Panc1 (cell line): Measurements from ENCODE around the gene CLCN6. TPM values are rescaled to one million over a fixed set of nuclear protein-coding genes. Genes with fewer than 3 reads are reported as not detected.

Experiments used
- ATAC-seq: fragments of 200-7000 bp; cut with Tn5 transposase; 2 replicates; pipeline ENCODE4 v1.9.1; 2020; ENCODE audit warnings: mild to moderate bottlenecking, moderate library complexity
- BruUV-seq: library from RNA; stranded (reverse); fragments of 400-500 nt; replicated peaks from 2 replicates; lab custom pipeline; 2021; lab: Mats Ljungman, UMichigan
- CTCF ChIA-PET: fragments of 300-600 bp; sonication (Branson Sonifier 250); formaldehyde crosslinking; loops from one replicate; lab custom pipeline; 2022; ENCODE audit warnings: antibody characterized with exemption; lab: Charles Lee
- POLR2A ChIA-PET: fragments of 300-600 bp; sonication (Branson Sonifier 250); formaldehyde crosslinking; loops from one replicate; lab custom pipeline; 2022; ENCODE audit warnings: antibody characterized with exemption; lab: Charles Lee
- DNase-seq: peaks from one replicate; pipeline ENCODE4 v3.0.0-alpha.2; 2010; ENCODE audit warnings: low read depth, low spot score
- H3K27ac ChIP-seq: 2 replicates; pipeline ENCODE4 v1.5.1; 2011; ENCODE audit warnings: mild to moderate bottlenecking, low read length, inconsistent platforms
- H3K27me3 ChIP-seq: fragments of 200-500 bp; sonication (Bioruptor generic); 2 replicates; pipeline ENCODE4 v1.6.0; 2014; ENCODE audit warnings: low read length, inconsistent platforms; ENCODE audit not compliant: control insufficient read depth, insufficient read depth
- H3K36me3 ChIP-seq: fragments of 200-500 bp; sonication (Bioruptor generic); 2 replicates; pipeline ENCODE4 v1.5.1; 2014; ENCODE audit warnings: inconsistent platforms, mild to moderate bottlenecking, low read length, moderate library complexity; ENCODE audit not compliant: control insufficient read depth, insufficient read depth
- H3K4me1 ChIP-seq: 2 replicates; pipeline ENCODE4 v1.5.1; 2011; ENCODE audit warnings: inconsistent platforms, mild to moderate bottlenecking, low read length, moderate library complexity; ENCODE audit not compliant: control insufficient read depth, insufficient read depth
- H3K4me3 ChIP-seq, 2 experiments: 2 replicates each; pipeline ENCODE4 v1.5.1; 2011 to 2012; ENCODE audit warnings: low read depth in 2 of 2, low read length in 2 of 2, mild to moderate bottlenecking in 2 of 2, inconsistent platforms in 1 of 2, moderate library complexity in 1 of 2
- H3K9me3 ChIP-seq: fragments of 200-500 bp; sonication (Bioruptor generic); 2 replicates; pipeline ENCODE4 v1.5.1; 2014; ENCODE audit warnings: low read depth, mild to moderate bottlenecking, inconsistent platforms, low read length, moderate library complexity; ENCODE audit not compliant: control insufficient read depth, insufficient read depth
- POLR2AphosphoS5 ChIP-seq: IDR thresholded peaks from 2 replicates; pipeline ENCODE4 v1.6.1; 2012; ENCODE audit warnings: mild to moderate bottlenecking, low read depth, low read length, moderate library complexity
- SIN3A ChIP-seq: IDR thresholded peaks from 2 replicates; pipeline ENCODE4 v1.6.1; 2012; ENCODE audit warnings: low read depth, mild to moderate bottlenecking, low read length, moderate library complexity, borderline replicate concordance; ENCODE audit not compliant: insufficient read depth
- TCF7L2 ChIP-seq: IDR thresholded peaks from 2 replicates; pipeline ENCODE4 v1.6.1; 2011; ENCODE audit warnings: mild to moderate bottlenecking, low read depth, low read length, inconsistent platforms
- in situ Hi-C: cut with HindIII; loops from 2 replicates; pipeline ENCODE4 v1.10.0; 2016; ENCODE audit warnings: low sequenced_read_pairs, low pct_unique_long_range_greater_than_20kb
- intact Hi-C: fragments of 100-400 bp; cut with micrococcal nuclease; formaldehyde crosslinking; loops from one replicate; pipeline ENCODE4 v1.10.0; 2022; ENCODE audit not compliant: unreplicated experiment
- total RNA-seq: library from RNA; stranded (reverse); gene quantifications from one replicate; pipeline ENCODE4 v1.2.1, GENCODE V29; 2021; ENCODE audit not compliant: unreplicated experiment
- TF ChIP-seq, protein P1 (sequence below): fragments of 450-650 bp; IDR thresholded peaks from 2 replicates; pipeline ENCODE4 v1.5.1; 2017; ENCODE audit warnings: mild to moderate bottlenecking
- TF ChIP-seq, protein P2 (sequence below), 2 experiments: IDR thresholded peaks; 2 replicates each; pipeline ENCODE4 v1.6.1; 2011 to 2012; ENCODE audit warnings: low read depth in 2 of 2, control low read depth in 1 of 2, low read length in 1 of 2, mild to moderate bottlenecking in 1 of 2, moderate library complexity in 1 of 2; ENCODE audit not compliant: insufficient read depth in 1 of 2

The CLCN6 gene
- total RNA-seq, 1 experiment from 2014 or later, result 23.6 TPM

DNA sequence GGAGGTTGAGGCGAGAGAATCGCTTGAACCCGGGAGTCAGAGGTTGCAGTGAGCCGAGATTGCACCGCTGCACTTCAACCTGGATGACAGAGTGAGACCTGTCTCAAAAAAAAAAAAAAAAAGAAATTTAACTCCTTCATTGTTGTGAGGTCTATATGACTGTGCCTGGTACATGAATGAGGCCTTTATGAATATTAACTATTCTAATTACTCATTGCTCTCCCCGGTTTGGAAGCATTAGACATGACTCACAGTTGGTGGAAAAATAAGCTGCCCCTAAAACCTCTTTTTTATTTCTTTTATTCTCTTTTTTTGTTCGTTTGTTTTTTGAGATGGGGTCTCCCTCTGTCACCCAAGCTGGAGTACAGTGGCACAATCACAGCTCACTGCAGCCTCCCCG, 49.4 kb downstream of the CLCN6 start:
- CTCF ChIA-PET, result no interaction called here
- BruUV-seq, result no TSS peak
- Histone ChIP-seq H3K27me3 (peaks cover 17% of the 10 kb centered on the region), H3K36me3 (no peaks in the 10 kb centered on the region), H3K4me1 (peaks cover 6% of the 10 kb centered on the region; the same call in 1 of the 2 replicates), H3K9me3 (no peaks in the 10 kb centered on the region), H3K27ac (no peak overlapping the region), H3K4me3 (no peak overlapping the region)
- POLR2A ChIA-PET, result interaction anchor here (0.7 kb wide), 1 partner anchor 73 kb away, joined by 3 read pairs; no protein-coding TSS in a partner anchor
- ATAC-seq (no peak), DNase-seq (no peak)
- intact Hi-C loops (no loop called here), in situ Hi-C loops (no loop called here)
- no peak for TF ChIP-seq TCF7L2
- TF ChIP-seq POLR2AphosphoS5, result no peak
- TF ChIP-seq, protein P1, sequence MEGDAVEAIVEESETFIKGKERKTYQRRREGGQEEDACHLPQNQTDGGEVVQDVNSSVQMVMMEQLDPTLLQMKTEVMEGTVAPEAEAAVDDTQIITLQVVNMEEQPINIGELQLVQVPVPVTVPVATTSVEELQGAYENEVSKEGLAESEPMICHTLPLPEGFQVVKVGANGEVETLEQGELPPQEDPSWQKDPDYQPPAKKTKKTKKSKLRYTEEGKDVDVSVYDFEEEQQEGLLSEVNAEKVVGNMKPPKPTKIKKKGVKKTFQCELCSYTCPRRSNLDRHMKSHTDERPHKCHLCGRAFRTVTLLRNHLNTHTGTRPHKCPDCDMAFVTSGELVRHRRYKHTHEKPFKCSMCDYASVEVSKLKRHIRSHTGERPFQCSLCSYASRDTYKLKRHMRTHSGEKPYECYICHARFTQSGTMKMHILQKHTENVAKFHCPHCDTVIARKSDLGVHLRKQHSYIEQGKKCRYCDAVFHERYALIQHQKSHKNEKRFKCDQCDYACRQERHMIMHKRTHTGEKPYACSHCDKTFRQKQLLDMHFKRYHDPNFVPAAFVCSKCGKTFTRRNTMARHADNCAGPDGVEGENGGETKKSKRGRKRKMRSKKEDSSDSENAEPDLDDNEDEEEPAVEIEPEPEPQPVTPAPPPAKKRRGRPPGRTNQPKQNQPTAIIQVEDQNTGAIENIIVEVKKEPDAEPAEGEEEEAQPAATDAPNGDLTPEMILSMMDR, result no peak
- TF ChIP-seq, protein P2, sequence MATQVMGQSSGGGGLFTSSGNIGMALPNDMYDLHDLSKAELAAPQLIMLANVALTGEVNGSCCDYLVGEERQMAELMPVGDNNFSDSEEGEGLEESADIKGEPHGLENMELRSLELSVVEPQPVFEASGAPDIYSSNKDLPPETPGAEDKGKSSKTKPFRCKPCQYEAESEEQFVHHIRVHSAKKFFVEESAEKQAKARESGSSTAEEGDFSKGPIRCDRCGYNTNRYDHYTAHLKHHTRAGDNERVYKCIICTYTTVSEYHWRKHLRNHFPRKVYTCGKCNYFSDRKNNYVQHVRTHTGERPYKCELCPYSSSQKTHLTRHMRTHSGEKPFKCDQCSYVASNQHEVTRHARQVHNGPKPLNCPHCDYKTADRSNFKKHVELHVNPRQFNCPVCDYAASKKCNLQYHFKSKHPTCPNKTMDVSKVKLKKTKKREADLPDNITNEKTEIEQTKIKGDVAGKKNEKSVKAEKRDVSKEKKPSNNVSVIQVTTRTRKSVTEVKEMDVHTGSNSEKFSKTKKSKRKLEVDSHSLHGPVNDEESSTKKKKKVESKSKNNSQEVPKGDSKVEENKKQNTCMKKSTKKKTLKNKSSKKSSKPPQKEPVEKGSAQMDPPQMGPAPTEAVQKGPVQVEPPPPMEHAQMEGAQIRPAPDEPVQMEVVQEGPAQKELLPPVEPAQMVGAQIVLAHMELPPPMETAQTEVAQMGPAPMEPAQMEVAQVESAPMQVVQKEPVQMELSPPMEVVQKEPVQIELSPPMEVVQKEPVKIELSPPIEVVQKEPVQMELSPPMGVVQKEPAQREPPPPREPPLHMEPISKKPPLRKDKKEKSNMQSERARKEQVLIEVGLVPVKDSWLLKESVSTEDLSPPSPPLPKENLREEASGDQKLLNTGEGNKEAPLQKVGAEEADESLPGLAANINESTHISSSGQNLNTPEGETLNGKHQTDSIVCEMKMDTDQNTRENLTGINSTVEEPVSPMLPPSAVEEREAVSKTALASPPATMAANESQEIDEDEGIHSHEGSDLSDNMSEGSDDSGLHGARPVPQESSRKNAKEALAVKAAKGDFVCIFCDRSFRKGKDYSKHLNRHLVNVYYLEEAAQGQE (IDR thresholded peaks at IDR 0.05; ENCODE audit: insufficient read depth in 1 of 2, low read depth in 2 of 2, low read length in 1 of 2), result no peak
- no peak for TF ChIP-seq SIN3A

DNA sequence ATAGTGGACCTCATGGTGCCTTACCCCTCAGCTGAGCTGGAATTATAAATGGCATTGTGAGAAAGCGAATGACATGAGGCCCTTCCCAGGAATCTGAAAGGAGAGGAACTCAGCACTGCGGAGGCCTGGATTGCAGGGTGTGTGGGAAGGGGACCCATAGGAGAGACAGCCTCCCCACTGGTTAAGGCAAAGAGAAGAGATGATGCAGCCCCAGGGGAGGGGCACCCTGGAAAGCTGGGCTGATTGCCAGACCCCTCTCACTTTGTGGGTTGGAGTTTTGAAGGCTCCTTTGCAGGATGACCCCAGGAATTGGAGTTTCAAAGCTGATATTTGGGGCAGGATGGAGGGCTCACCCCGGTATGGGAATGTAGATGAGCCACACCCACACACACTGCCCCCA, 50.7 kb downstream of the CLCN6 start:
- BruUV-seq, result no TSS peak
- ATAC-seq (no peak), DNase-seq (no peak)
- no peaks in the 10 kb centered on the region for H3K9me3 ChIP-seq
- ChIA-PET CTCF (no interaction called here), POLR2A (no interaction called here)
- peaks cover 27% of the 10 kb centered on the region for H3K27me3 ChIP-seq
- no peak overlapping the region for H3K27ac ChIP-seq
- H3K4me1 ChIP-seq, result peaks cover 6% of the 10 kb centered on the region; the same call in 1 of the 2 replicates
- in situ Hi-C loops, result no loop called here
- no peak for TF ChIP-seq SIN3A
- TF ChIP-seq, protein P2 (IDR thresholded peaks at IDR 0.05; ENCODE audit: insufficient read depth in 1 of 2, low read depth in 2 of 2, low read length in 1 of 2), result no peak
- no peak for TF ChIP-seq TCF7L2
- TF ChIP-seq, protein P1, result no peak
- no peak for TF ChIP-seq POLR2AphosphoS5
- no peaks in the 10 kb centered on the region for H3K36me3 ChIP-seq
- intact Hi-C loops, result no loop called here
- H3K4me3 ChIP-seq, result no peak overlapping the region
